Measurements from ENCODE around the gene SLPI. TPM values are rescaled to one million over a fixed set of nuclear protein-coding genes. Genes with fewer than 3 reads are reported as not detected.

SLPI gene
- total RNA-seq, 1 donor from 2014 or later = 5.7 TPM

DNA sequence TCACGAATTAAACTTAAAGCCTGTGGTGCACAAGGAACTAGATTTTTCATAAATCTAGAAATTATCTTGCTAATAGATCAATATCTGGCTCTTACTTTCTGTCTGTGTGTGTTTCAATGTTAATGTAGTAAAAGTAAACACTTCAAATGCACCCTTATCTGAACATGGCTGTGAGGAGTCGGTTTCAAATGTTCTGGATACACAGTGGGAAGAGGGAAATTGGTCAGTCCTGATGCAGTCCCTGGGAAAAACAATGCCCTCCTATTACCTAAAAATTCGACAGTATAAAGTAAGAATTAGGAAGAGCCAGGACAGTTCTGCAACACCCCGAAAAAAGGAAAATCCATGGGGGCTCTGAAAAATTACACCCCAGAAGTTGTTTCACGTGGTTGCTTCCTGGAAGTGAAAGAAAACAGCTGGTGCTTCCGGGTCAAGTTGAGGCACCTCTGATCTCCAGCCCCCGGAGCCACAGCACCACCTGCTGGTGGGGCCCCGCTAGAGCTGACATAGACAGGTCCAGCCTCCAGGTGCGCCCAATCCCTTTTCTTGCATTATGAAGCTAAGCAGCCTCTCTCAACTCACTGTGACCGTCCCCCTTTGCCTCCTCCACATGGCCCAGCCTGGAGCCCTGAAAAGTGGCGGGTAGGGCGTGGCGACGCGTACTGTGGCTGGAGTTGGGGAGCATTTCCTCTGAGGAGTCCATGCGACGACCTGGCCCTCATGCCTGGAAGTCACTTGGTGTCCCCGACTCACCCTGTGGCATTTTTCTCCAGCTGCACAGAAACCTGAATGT is 24.9 kb downstream of the SLPI start:
- ATAC-seq = no peak
- intact Hi-C loops (cut with DNase I) = no loop called here
- DNase-seq (ENCODE audit: missing footprints) = peak; percentile 69

GRCh38 chr20:45226287-45226686 is 28.1 kb downstream of the SLPI start:
- no peak for ATAC-seq
- intact Hi-C loops (cut with DNase I) = no loop called here
- DNase-seq (ENCODE audit: missing footprints) = no peak

DNA sequence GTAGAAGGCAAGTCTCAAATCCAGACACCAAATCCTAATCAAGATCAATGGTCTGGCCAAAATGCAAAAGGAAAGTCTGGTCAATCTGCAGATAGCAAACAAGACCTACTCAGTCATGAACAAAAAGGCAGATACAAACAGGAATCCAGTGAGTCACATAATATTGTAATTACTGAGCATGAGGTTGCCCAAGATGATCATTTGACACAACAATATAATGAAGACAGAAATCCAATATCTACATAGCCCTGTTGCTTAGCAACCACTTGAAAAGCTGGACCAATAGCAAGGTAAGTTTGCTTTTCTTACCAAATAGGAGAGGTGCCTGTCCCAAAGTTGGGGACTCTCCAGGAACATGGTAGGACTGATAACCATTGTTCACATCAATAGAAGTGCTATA is 31.2 kb downstream of the SLPI start:
- DNase-seq (ENCODE audit: missing footprints) (no peak), ATAC-seq (no peak)
- intact Hi-C loops (cut with DNase I) = no loop called here

- ATAC-seq (no peak), DNase-seq (ENCODE audit: missing footprints) (no peak)
- intact Hi-C loops (cut with DNase I) = no loop called here
Observed at GRCh38 chr20:45221076-45221475, 33.3 kb downstream of the SLPI start, which contains the start of gene SEMG2. SEMG2 (plus strand) TSS chr20:45221373; CDS start chr20:45221390, 17 bp downstream.

- no peak for DNase-seq (ENCODE audit: missing footprints)
- ATAC-seq = no peak
- intact Hi-C loops (cut with DNase I) = no loop called here
Observed at GRCh38 chr20:45218636-45219035, 35.7 kb downstream of the SLPI start.

DNA sequence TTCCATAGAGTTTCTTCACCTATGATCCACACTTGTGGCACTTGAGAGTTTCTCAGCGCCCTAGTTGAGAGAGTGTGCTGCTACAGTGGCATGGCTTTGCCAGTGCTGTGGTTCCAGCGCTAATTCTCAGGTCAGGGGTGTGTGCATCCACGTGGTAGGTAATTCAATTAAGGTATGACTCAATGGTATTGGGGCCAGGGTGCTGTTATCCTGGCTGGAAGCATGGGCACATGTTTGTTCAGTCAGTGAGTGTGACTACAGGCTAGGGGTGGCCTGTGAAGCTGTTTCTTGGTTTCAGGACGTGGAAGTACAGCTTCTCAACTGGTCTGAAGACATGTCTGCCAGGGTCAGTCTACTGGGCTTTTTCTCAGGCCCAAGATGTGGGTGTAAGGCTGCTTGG is 36.2 kb downstream of the SLPI start:
- DNase-seq (ENCODE audit: missing footprints) = no peak
- intact Hi-C loops (cut with DNase I) = no loop called here
- no peak for ATAC-seq

DNA sequence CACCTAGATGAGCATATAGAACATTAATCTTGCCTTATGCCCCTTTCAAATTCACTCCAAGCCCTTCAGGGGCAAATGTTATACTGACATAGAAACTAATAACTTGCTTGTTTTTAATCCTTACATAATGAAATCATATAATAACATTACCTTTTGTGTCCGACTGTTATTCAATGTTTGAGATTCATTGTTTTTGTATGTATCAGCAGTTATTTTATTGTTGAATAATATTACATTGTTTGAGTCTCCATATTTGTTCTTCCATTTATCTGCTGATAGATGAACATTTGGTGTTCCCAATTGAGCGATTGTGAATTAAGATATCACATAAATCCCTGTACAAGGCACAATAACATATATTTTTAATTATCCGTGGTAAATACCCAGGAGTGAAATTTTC is 41.5 kb downstream of the SLPI start:
- intact Hi-C loops (cut with DNase I) = no loop called here
- DNase-seq (ENCODE audit: missing footprints) (no peak), ATAC-seq (no peak)

DNA sequence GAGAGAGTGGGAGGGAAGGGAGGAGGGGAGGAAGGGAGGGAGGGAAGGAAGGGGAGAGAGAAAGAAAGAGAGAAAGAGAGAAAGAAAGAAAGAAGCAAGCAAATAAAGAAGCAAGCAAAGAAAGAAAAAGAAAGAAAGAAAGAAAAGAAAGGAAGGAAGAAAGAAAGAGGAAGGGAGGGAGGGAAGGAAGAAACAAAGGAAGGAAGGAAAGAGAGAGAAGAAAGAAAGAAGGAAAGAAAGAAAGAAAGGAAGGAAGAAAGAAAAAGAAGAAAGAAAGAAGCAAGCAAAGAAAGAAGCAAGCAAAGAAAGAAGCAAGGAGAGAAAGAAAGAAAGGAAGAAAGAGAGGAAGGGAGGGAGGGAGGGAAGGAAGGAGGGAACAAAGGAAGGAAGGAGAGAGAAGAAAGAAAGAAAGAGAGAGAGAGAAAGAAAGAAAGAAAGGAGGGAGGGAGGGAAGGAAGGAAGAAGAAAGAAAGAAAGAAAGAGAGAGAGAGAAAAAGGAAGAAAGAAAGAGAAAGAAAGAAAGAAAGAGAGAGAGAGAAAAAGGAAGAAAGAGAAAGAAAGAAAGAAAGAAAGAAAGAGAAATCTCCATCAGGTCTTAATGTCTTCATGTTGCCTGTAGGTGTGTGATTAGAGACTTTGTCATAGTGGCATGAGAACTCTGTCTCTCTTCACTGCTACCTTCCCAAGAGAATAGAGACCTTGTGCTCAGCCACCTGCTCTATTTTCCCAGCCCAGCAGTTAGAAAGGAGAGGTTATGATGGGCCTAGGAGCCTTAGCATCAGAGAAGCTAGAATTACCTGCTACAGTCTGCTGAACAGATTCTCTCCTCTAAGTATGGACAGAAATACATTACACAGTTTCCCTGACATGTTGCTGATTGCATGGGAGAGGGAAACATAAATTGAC is 42.5 kb downstream of the SLPI start:
- intact Hi-C loops (cut with DNase I) = no loop called here
- no peak for ATAC-seq
- no peak for DNase-seq (ENCODE audit: missing footprints)

GRCh38 chr20:45209924-45210323 is 44.4 kb downstream of the SLPI start:
- intact Hi-C loops (cut with DNase I) = no loop called here
- ATAC-seq = no peak

GRCh38 chr20:45206725-45207124 is 47.6 kb downstream of the SLPI start, which contains the start of gene SEMG1:
SEMG1 (plus strand) TSS chr20:45207033; CDS start chr20:45207054, 21 bp downstream.
- intact Hi-C loops (cut with DNase I) = no loop called here
- DNase-seq (ENCODE audit: missing footprints) (no peak), ATAC-seq (no peak)

More at GRCh38 chr20:45209924-45210323, 44.4 kb downstream of the SLPI start:
- no peak for DNase-seq (ENCODE audit: missing footprints)

Other genes with a start within 250 kb of the SLPI start
- not detected for gene KCNS1, start 153.4 kb downstream of the SLPI start, total RNA-seq
- not detected for gene WFDC5, start 139.4 kb downstream of the SLPI start, total RNA-seq
- gene WFDC12, start 130.1 kb downstream of the SLPI start, total RNA-seq = not detected
- not detected for gene PI3, start 79.7 kb downstream of the SLPI start, total RNA-seq
- not detected for gene SEMG1, start 47.5 kb downstream of the SLPI start, total RNA-seq
- not detected for gene SEMG2, start 33.2 kb downstream of the SLPI start, total RNA-seq
- not detected for gene RBPJL, start 52.3 kb upstream of the SLPI start, total RNA-seq
- gene MATN4, start 53.7 kb upstream of the SLPI start, total RNA-seq = not detected
- gene SDC4, start 93.9 kb upstream of the SLPI start, total RNA-seq = 82.1 TPM
- 21.9 TPM for gene SYS1, start 108.6 kb upstream of the SLPI start, total RNA-seq
- gene TP53TG5, start 123.8 kb upstream of the SLPI start, total RNA-seq = 0.73 TPM
- 364 TPM for gene DBNDD2, start 153.7 kb upstream of the SLPI start, total RNA-seq
- gene PIGT, start 161.6 kb upstream of the SLPI start, total RNA-seq = 114 TPM
- gene WFDC2, start 215.2 kb upstream of the SLPI start, total RNA-seq = 0.95 TPM

Data from Right ventricle myocardium inferior (tissue), 1 donor.